Liver (tissue), 9 donors: ENCODE measurements around the gene LSM4. TPM values are rescaled to one million over a fixed set of nuclear protein-coding genes. Genes with fewer than 3 reads are reported as not detected.

Source experiments
- DNase-seq: peaks from one replicate; pipeline ENCODE4 v3.0.0-alpha.2; 2017; ENCODE audit warnings: low spot score
- H3K27ac ChIP-seq, 2 donors: one replicate each; pipeline ENCODE4 v1.7.0; 2013; ENCODE audit warnings: inconsistent platforms in 2 of 2, low read length in 2 of 2, control low read depth in 1 of 2, low read depth in 1 of 2, mild to moderate bottlenecking in 1 of 2
- H3K27me3 ChIP-seq, 4 donors: one replicate each; pipeline versions ENCODE4 v1.6.1 to v1.7.0; 2013; ENCODE audit warnings: low read length in 3 of 4, inconsistent platforms in 1 of 4, mild to moderate bottlenecking in 1 of 4, moderate library complexity in 1 of 4; ENCODE audit not compliant: control insufficient read depth in 4 of 4, insufficient read depth in 4 of 4
- H3K36me3 ChIP-seq, 4 donors: one replicate each; pipeline versions ENCODE4 v1.6.1 to v1.7.0; 2013; ENCODE audit warnings: low read length in 3 of 4, mild to moderate bottlenecking in 3 of 4, low read depth in 1 of 4, moderate library complexity in 1 of 4; ENCODE audit not compliant: control insufficient read depth in 4 of 4, insufficient read depth in 3 of 4
- H3K4me1 ChIP-seq, 4 donors: one replicate each; pipeline versions ENCODE4 v1.6.1 to v1.7.0; 2013; ENCODE audit warnings: low read length in 3 of 4, mild to moderate bottlenecking in 3 of 4, moderate library complexity in 1 of 4; ENCODE audit not compliant: control insufficient read depth in 4 of 4, insufficient read depth in 4 of 4
- H3K4me3 ChIP-seq, 3 donors: one replicate each; pipeline versions ENCODE4 v1.6.1 to v1.7.0; 2013; ENCODE audit warnings: low read length in 3 of 3, control low read depth in 1 of 3, low read depth in 1 of 3, mild to moderate bottlenecking in 1 of 3
- H3K9ac ChIP-seq, 2 donors: one replicate each; pipeline ENCODE4 v1.7.0; 2013; ENCODE audit warnings: low read length in 2 of 2, mild to moderate bottlenecking in 2 of 2, moderate library complexity in 2 of 2, control low read depth in 1 of 2, low read depth in 1 of 2
- H3K9me3 ChIP-seq, 4 donors: one replicate each; pipeline versions ENCODE4 v1.6.1 to v1.7.0; 2013; ENCODE audit warnings: low read length in 3 of 4; ENCODE audit not compliant: control insufficient read depth in 4 of 4
- EGR1 ChIP-seq, 2 donors: IDR thresholded peaks; 2 replicates each; pipeline ENCODE4 v1.6.1; 2016 to 2018; ENCODE audit warnings: antibody characterized with exemption in 2 of 2, low read depth in 2 of 2
- FOXA1 ChIP-seq: IDR thresholded peaks from 2 replicates; pipeline ENCODE4 v1.6.1; 2016; ENCODE audit warnings: antibody characterized with exemption
- FOXA2 ChIP-seq: IDR thresholded peaks from 2 replicates; pipeline ENCODE4 v1.6.1; 2016; ENCODE audit warnings: antibody characterized with exemption
- GABPA ChIP-seq, 2 donors: IDR thresholded peaks in 1 of 2; conservative IDR thresholded peaks in 1 of 2; 2 replicates each; pipeline ENCODE4 v1.6.1; 2016; ENCODE audit warnings: antibody characterized with exemption in 2 of 2, mild to moderate bottlenecking in 1 of 2, moderate library complexity in 1 of 2
- HNF4A ChIP-seq, 2 donors: conservative IDR thresholded peaks; 2 replicates each; pipeline ENCODE4 v1.6.1; 2016; ENCODE audit warnings: antibody characterized with exemption in 2 of 2, mild to moderate bottlenecking in 2 of 2
- HNF4G ChIP-seq: IDR thresholded peaks from 2 replicates; pipeline ENCODE4 v1.6.1; 2016; ENCODE audit warnings: antibody characterized with exemption
- JUND ChIP-seq, 2 donors: IDR thresholded peaks; 2 replicates each; pipeline ENCODE4 v1.6.1; 2016; ENCODE audit warnings: antibody characterized with exemption in 2 of 2
- NR2F2 ChIP-seq: IDR thresholded peaks from 2 replicates; pipeline ENCODE4 v1.6.1; 2016; ENCODE audit warnings: antibody characterized with exemption
- RAD21 ChIP-seq, 2 donors: IDR thresholded peaks; 2 replicates each; pipeline ENCODE4 v1.6.1; 2016; ENCODE audit warnings: antibody characterized with exemption in 2 of 2, mild to moderate bottlenecking in 2 of 2
- RXRA ChIP-seq, 2 donors: IDR thresholded peaks; 2 replicates each; pipeline ENCODE4 v1.6.1; 2017 to 2018; ENCODE audit warnings: antibody characterized with exemption in 2 of 2, mild to moderate bottlenecking in 1 of 2
- SP1 ChIP-seq: IDR thresholded peaks from 2 replicates; pipeline ENCODE4 v1.6.1; 2018; ENCODE audit warnings: antibody characterized with exemption, mild to moderate bottlenecking
- TAF1 ChIP-seq: conservative IDR thresholded peaks from 2 replicates; pipeline ENCODE4 v1.6.1; 2016; ENCODE audit warnings: antibody characterized with exemption, mild to moderate bottlenecking
- YY1 ChIP-seq: IDR thresholded peaks from 2 replicates; pipeline ENCODE4 v1.6.1; 2016; ENCODE audit warnings: antibody characterized with exemption, mild to moderate bottlenecking
- ZBTB33 ChIP-seq: IDR thresholded peaks from 2 replicates; pipeline ENCODE4 v1.6.1; 2016; ENCODE audit warnings: antibody characterized with exemption
- WGBS: extraction: QIAGEN DNeasy Blood & Tissue Kit; methylation state at CpG from one replicate; pipeline ENCODE4 v1.1.7; 2013; 5-methylcytosine and 5-hydroxymethylcytosine counted together
- polyA plus RNA-seq, 2 donors: library from polyadenylated mRNA; stranded (reverse) in 1 of 2; unstranded in 1 of 2; fragments of 200-250 nt in 1 of 2; fragments of >200 nt in 1 of 2; fragmentation: Nextera tagmentation in 1 of 2; extraction: Ambion mirVana in 1 of 2; gene quantifications; one replicate each; pipeline versions ENCODE4 v1.2.1 to v1.2.3, GENCODE V29; 2013 to 2015
- total RNA-seq, 2 donors: library from RNA; depleted of rRNA; stranded (reverse); fragments of >200 nt; gene quantifications; one replicate each; pipeline ENCODE4 v1.2.3, GENCODE V29; 2014
- TF ChIP-seq, protein P1 (sequence below): IDR thresholded peaks from 2 replicates; pipeline ENCODE4 v1.6.1; 2016; ENCODE audit warnings: antibody characterized with exemption, mild to moderate bottlenecking
- TF ChIP-seq, protein P2 (sequence below): IDR thresholded peaks from 2 replicates; pipeline ENCODE4 v1.6.1; 2016; ENCODE audit warnings: antibody characterized with exemption
- TF ChIP-seq, protein P3 (sequence below): fragments of 150-350 bp; IDR thresholded peaks from 2 replicates; pipeline ENCODE4 v1.5.1; 2017; ENCODE audit warnings: improper control_type of control experiment, low read depth, low read length; ENCODE audit not compliant: missing input control
- TF ChIP-seq, protein P4 (sequence below): IDR thresholded peaks from 2 replicates; pipeline ENCODE4 v1.6.1; 2016; ENCODE audit warnings: antibody characterized with exemption
- donor health status: healthy.
- donor health status: healthy.
- donor health status: healthy.
- donor health status: healthy.
- donor health status: healthy.

Gene LSM4
- total and polyA plus RNA-seq, 4 donors: 42.4 to 100 (median 75.1) TPM

DNA sequence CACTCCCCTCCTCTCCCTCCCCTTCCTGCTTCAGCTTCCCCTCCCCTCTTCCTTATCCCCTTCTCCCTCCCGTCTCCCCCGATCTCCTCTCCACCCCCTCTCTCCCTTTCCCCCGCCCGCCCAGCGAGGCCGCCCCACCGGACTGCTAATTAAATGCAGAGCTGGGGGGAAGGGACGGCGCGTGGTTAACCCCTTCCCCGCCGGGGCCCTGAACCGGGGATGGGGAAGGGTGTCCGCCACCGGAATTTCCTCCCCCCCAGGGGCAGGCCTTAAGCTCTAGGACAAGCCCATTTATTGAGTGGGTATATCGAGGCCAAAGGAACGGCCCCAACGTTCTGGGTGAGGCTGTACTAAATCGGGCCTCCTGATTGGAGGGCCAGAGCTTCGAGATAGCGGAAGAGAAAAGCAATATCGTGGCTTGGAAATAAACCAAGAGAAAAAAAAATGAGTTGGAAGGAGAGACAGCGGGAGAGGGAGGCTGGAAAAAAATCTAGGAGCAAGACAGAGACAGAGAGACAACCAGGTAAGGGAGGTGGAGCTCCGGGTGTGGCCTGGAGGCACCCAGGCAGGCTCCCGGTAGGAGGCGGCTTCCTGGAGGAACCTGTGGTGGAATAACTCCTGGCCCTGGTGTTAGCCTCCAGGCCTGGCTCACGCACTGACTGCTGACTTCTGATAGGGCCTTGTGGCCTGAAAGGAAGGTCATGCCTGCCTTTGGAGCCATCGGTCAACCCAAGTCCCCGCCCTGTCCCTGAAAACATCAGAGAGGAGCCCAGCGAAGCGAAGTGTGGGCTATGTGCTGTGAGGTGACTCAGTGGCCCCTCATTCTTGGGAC is 29.9 kb downstream of the LSM4 start:
- no peaks in the 10 kb centered on the region for H3K9me3 ChIP-seq

More for the DNA sequence above, 29.9 kb downstream of the LSM4 start:
- TF ChIP-seq, protein P1, sequence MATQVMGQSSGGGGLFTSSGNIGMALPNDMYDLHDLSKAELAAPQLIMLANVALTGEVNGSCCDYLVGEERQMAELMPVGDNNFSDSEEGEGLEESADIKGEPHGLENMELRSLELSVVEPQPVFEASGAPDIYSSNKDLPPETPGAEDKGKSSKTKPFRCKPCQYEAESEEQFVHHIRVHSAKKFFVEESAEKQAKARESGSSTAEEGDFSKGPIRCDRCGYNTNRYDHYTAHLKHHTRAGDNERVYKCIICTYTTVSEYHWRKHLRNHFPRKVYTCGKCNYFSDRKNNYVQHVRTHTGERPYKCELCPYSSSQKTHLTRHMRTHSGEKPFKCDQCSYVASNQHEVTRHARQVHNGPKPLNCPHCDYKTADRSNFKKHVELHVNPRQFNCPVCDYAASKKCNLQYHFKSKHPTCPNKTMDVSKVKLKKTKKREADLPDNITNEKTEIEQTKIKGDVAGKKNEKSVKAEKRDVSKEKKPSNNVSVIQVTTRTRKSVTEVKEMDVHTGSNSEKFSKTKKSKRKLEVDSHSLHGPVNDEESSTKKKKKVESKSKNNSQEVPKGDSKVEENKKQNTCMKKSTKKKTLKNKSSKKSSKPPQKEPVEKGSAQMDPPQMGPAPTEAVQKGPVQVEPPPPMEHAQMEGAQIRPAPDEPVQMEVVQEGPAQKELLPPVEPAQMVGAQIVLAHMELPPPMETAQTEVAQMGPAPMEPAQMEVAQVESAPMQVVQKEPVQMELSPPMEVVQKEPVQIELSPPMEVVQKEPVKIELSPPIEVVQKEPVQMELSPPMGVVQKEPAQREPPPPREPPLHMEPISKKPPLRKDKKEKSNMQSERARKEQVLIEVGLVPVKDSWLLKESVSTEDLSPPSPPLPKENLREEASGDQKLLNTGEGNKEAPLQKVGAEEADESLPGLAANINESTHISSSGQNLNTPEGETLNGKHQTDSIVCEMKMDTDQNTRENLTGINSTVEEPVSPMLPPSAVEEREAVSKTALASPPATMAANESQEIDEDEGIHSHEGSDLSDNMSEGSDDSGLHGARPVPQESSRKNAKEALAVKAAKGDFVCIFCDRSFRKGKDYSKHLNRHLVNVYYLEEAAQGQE: peak; percentile 10
- TF ChIP-seq HNF4A (conservative IDR thresholded peaks at IDR 0.05): peak in 1 of 2 donors; percentile 3
- no peak for TF ChIP-seq GABPA (IDR thresholded peaks at IDR 0.05 in 1 of 2, conservative IDR thresholded peaks at IDR 0.05 in 1 of 2)
- TF ChIP-seq JUND (IDR thresholded peaks at IDR 0.05): no peak
- no peak for TF ChIP-seq ZBTB33
- peak; percentile 26 to 44 for TF ChIP-seq RXRA (IDR thresholded peaks at IDR 0.05)
- TF ChIP-seq FOXA1: no peak
- TF ChIP-seq, protein P2, sequence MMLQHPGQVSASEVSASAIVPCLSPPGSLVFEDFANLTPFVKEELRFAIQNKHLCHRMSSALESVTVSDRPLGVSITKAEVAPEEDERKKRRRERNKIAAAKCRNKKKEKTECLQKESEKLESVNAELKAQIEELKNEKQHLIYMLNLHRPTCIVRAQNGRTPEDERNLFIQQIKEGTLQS: no peak
- TF ChIP-seq NR2F2: peak; percentile 19
- TF ChIP-seq, protein P3, sequence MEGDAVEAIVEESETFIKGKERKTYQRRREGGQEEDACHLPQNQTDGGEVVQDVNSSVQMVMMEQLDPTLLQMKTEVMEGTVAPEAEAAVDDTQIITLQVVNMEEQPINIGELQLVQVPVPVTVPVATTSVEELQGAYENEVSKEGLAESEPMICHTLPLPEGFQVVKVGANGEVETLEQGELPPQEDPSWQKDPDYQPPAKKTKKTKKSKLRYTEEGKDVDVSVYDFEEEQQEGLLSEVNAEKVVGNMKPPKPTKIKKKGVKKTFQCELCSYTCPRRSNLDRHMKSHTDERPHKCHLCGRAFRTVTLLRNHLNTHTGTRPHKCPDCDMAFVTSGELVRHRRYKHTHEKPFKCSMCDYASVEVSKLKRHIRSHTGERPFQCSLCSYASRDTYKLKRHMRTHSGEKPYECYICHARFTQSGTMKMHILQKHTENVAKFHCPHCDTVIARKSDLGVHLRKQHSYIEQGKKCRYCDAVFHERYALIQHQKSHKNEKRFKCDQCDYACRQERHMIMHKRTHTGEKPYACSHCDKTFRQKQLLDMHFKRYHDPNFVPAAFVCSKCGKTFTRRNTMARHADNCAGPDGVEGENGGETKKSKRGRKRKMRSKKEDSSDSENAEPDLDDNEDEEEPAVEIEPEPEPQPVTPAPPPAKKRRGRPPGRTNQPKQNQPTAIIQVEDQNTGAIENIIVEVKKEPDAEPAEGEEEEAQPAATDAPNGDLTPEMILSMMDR: no peak
- TF ChIP-seq, protein P4, sequence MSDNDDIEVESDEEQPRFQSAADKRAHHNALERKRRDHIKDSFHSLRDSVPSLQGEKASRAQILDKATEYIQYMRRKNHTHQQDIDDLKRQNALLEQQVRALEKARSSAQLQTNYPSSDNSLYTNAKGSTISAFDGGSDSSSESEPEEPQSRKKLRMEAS: peak; percentile 13
- TF ChIP-seq EGR1 (IDR thresholded peaks at IDR 0.05; ENCODE audit: low read depth in 2 of 2): no peak
- TF ChIP-seq TAF1: peak; percentile 40
- TF ChIP-seq YY1: no peak
- peak; percentile 64 for TF ChIP-seq SP1
- TF ChIP-seq HNF4G: no peak
- TF ChIP-seq RAD21 (IDR thresholded peaks at IDR 0.05): peak in 1 of 2 donors; percentile 9
- TF ChIP-seq FOXA2: no peak
- WGBS: 10% methylated on average over 31 of the region's 31 CpGs
- Histone ChIP-seq H3K36me3 (no peaks in the 10 kb centered on the region), H3K27ac (peak overlapping the region; percentile 85), H3K9ac (peak overlapping the region; percentile 65 to 75), H3K4me3 (peak overlapping the region in 2 of 3 donors; percentile 35 to 57), H3K4me1 (peaks cover 3 to 9% (median 6%) of the 10 kb centered on the region in 4 donors), H3K27me3 (no peaks in the 10 kb centered on the region)
- no peak for DNase-seq
